ENCODE results near the gene THAP9.
A peak's percentile ranks its signal among the peaks of the same experiment; 100 is the strongest.

Gene THAP9

GRCh38 chr4:82896755-82897154 is 3.8 kb upstream of the THAP9 start:
- TF ChIP-seq CTCF (conservative IDR thresholded peaks at IDR 0.05; ENCODE audit: low read depth, low read length) = no peak
- DNase-seq (ENCODE audit: low read depth) = no peak
- no peak overlapping the region for H3K4me3 ChIP-seq (ENCODE audit: low read length)

- peak; percentile 24 for TF ChIP-seq CTCF (conservative IDR thresholded peaks at IDR 0.05; ENCODE audit: low read depth, low read length)
- DNase-seq (ENCODE audit: low read depth) = no peak
- H3K4me3 ChIP-seq (ENCODE audit: low read length) = peak overlapping the region; percentile 96
Observed at GRCh38 chr4:82898322-82899243, 2.0 kb upstream of the THAP9 start.

DNA sequence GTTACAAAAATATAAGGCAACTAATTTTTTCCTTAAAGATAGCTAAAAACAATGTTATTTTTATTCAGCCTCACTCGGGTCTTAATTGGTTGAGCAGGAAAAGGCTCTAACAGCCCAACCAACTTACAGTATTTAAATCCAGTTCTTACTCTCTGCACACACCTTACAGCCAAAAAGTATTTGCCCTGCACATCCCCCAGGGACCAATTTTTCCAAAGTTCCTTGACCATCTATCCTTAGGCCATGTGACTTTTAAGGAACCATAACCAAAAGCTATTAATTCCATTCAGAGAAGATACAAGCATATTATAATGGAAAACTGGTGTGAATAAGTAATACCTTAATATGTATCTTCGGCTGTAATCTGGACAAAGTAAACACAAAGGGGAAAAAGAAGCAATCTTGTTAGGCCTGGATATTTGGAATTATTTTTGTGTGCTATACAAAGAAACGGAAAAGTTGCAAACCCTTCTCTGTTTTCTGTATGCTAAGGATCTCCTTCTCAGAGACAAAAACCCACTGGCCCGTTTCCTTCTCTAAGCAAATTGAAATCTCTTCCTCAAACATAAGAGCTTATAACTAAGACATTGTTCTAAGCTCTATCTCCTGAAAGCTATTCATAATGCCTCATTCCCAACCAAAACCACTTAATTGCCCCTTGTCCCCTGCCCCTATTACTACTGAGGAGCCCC is 1.0 kb upstream of the THAP9 start:
- no peak for TF ChIP-seq CTCF (conservative IDR thresholded peaks at IDR 0.05; ENCODE audit: low read depth, low read length)
- H3K4me3 ChIP-seq (ENCODE audit: low read length) = peak overlapping the region; percentile 96
- DNase-seq (ENCODE audit: low read depth) = no peak

DNA sequence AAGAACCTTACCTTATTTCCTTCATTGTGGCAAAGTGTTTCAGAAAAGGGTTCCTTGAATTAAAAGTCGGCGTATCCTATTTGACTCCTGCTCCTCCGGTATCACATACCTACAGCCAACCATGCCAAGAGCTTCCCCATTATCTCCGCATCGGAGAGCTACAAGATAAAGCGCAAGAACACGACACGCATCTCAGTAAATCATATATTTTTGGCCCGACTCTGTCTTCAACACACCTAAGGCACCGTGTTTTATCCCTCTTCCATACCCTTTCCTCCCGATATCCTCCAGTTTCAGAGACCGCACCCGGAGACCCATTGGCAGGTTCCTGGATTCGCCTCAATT is 497 bp upstream of the THAP9 start:
- TF ChIP-seq CTCF (conservative IDR thresholded peaks at IDR 0.05; ENCODE audit: low read depth, low read length) = no peak
- no peak for DNase-seq (ENCODE audit: low read depth)
- H3K4me3 ChIP-seq (ENCODE audit: low read length) = peak overlapping the region; percentile 96

DNA sequence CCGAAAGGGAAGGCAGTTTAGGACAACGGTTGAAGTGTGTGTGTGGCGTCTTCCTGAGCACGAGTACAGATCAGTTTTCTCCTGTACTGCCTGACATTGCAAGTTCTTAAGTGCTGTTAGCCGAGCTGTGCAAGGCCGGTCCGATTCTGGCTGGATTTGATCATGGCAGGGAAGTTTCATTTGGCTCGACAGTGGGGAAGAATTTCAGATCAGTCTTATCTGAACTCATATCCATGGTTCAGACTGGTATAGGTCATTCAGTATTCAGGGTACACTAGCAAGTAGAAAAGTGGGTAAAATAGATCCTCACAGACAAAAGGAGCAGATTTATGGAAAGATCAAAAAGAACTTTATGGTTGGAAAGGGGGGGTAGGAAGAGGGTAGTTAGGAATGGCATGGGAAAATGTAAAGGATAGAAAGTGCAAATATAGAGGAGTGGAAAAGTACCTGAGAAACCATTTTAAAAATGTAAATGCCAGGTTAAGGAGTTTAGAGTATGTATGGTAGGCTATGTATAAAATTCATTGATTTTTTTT is 716 bp downstream of the THAP9 start:
- TF ChIP-seq CTCF (conservative IDR thresholded peaks at IDR 0.05; ENCODE audit: low read depth, low read length) = no peak
- peak overlapping the region; percentile 96 for H3K4me3 ChIP-seq (ENCODE audit: low read length)
- no peak for DNase-seq (ENCODE audit: low read depth)

DNA sequence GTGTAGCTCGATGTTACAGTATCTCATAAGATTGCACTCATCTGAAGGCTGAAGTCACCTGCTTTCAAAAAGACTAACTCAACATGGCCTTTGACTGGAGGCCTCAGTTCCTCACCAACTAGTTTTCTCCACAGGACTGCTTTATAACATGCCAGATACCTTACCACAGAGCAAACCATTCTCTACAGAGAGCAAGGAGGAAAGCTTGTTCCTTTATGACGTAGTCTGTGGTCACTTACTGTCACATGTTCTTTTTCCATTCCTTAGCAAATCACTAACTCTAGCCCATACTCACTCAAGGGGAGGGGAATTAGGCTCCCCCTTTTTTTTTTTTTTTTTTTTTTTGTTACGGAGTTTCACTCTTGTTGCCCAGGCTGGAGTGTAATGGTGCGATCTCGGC is 3.2 kb downstream of the THAP9 start:
- TF ChIP-seq CTCF (conservative IDR thresholded peaks at IDR 0.05; ENCODE audit: low read depth, low read length) = no peak

More for the DNA sequence above, 3.2 kb downstream of the THAP9 start:
- no peak overlapping the region for H3K4me3 ChIP-seq (ENCODE audit: low read length)
- no peak for DNase-seq (ENCODE audit: low read depth)

Data from retinal pigment epithelial cell (primary cell).